WERI-Rb-1 (cell line): ENCODE results near the gene ATP11A.

Source experiments
- DNase-seq: peaks from one replicate; pipeline ENCODE4 v3.0.0-alpha.2; 2020
- H3K27ac ChIP-seq: fragments of 250-450 bp; sonication (Bioruptor Pico); 2 replicates; pipeline ENCODE4 v1.5.1; 2020; ENCODE audit warnings: mild to moderate bottlenecking, moderate library complexity
- H3K27me3 ChIP-seq: fragments of 250-450 bp; sonication (Bioruptor Pico); 2 replicates; pipeline ENCODE4 v1.5.1; 2021; ENCODE audit warnings: mild to moderate bottlenecking, low read depth, moderate library complexity; ENCODE audit not compliant: insufficient read depth, severe bottlenecking
- H3K36me3 ChIP-seq: fragments of 250-450 bp; sonication (Bioruptor Pico); 2 replicates; pipeline ENCODE4 v1.5.1; 2020; ENCODE audit warnings: mild to moderate bottlenecking, moderate library complexity
- H3K4me3 ChIP-seq: 2 replicates; pipeline ENCODE4 v1.5.1; 2011; ENCODE audit warnings: low read depth, mild to moderate bottlenecking, control low read depth, low read length
- H3K9me3 ChIP-seq: fragments of 250-450 bp; sonication (Bioruptor Pico); 2 replicates; pipeline ENCODE4 v1.5.1; 2021; ENCODE audit warnings: mild to moderate bottlenecking, moderate library complexity; ENCODE audit not compliant: severe bottlenecking
- TF ChIP-seq, protein P1 (sequence below): IDR thresholded peaks from 2 replicates; pipeline ENCODE4 v1.5.1; 2011; ENCODE audit warnings: low read depth, mild to moderate bottlenecking, control low read depth, inconsistent platforms, low read length

The ATP11A gene

DNA sequence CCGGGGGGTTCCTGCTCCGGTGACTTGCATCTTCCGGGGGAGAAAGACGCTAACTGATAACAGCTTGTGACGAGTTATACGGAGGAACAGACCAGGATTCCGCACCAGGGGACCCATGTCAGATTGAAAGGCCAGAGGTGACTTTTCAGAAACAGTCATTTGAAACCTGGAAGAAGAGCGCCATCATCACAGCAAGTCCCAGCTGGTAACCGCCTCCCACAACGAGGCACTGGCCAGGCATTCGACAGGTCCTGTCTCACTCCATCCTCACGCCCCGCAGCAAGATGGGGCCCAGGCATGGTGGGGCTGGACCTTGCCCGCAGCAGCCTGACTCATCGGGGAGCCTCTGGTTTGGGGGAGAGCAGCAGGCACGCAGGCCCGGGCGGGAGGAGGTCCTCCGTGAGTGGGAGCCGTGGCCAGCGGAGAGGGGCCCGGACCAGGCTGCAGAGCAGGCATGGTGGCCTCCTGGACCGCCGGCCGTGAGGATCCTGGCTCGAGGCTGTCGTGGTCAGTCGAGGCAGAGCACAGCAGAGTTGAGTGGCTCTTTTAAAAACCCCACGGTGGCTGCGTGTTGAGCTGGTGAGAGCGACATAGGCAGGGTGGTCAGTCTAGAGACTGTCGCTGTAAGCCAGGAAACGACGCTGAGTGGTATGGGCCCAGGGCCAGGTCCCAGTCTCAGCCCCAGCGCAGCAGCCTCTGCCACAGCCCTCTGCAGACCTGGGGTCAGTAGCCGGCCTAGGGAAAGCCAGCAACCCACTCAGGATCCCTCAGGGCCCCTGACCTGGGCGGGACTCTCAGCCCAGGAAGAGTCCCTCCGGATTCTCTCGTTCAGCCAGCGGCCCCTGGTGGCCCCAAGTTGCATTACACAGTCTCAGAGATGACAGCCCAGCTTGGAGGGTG, 184.3 kb downstream of the ATP11A start:
- peak; percentile 93 for DNase-seq

DNA sequence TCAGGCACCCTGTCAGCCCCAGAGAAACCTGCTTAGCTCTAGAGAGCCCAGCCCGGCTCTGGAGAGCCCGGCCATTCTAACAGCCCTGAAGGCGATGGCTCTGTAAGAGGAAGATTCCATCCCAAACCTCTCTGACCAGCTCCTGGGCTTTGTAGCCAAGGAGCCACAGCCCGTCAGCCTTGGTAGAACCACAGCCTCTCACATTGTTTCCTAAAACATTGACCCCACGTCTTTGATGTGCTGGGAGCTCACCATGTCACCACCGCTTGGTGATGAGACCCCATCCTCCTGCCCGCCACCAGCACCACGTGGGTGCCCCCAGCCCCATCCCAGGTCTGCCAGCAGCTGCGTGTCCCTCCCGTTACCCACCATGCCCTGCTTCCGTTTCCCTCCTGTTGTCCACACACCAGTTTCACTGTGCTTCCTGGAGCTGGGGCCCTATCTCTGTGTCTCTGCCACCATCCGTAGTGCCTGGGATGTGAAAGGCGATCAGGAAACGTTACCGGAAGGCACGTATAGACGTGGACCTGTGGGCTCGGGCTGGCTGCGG, 185.0 kb downstream of the ATP11A start:
- H3K36me3 ChIP-seq = peaks cover 26% of the 10 kb centered on the region
- no peaks in the 10 kb centered on the region for H3K9me3 ChIP-seq
- no peak overlapping the region for H3K4me3 ChIP-seq
- H3K27ac ChIP-seq = no peak overlapping the region
- H3K27me3 ChIP-seq = no peaks in the 10 kb centered on the region
- TF ChIP-seq, protein P1, sequence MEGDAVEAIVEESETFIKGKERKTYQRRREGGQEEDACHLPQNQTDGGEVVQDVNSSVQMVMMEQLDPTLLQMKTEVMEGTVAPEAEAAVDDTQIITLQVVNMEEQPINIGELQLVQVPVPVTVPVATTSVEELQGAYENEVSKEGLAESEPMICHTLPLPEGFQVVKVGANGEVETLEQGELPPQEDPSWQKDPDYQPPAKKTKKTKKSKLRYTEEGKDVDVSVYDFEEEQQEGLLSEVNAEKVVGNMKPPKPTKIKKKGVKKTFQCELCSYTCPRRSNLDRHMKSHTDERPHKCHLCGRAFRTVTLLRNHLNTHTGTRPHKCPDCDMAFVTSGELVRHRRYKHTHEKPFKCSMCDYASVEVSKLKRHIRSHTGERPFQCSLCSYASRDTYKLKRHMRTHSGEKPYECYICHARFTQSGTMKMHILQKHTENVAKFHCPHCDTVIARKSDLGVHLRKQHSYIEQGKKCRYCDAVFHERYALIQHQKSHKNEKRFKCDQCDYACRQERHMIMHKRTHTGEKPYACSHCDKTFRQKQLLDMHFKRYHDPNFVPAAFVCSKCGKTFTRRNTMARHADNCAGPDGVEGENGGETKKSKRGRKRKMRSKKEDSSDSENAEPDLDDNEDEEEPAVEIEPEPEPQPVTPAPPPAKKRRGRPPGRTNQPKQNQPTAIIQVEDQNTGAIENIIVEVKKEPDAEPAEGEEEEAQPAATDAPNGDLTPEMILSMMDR = no peak
- peak; percentile 14 for DNase-seq

More for the DNA sequence above, 184.3 kb downstream of the ATP11A start:
- no peaks in the 10 kb centered on the region for H3K27me3 ChIP-seq
- H3K4me3 ChIP-seq = no peak overlapping the region
- peaks cover 25% of the 10 kb centered on the region for H3K36me3 ChIP-seq
- TF ChIP-seq, protein P1 = peak; percentile 99
- H3K27ac ChIP-seq = peak overlapping the region; percentile 2; the same call in 1 of the 2 replicates
- no peaks in the 10 kb centered on the region for H3K9me3 ChIP-seq

DNA sequence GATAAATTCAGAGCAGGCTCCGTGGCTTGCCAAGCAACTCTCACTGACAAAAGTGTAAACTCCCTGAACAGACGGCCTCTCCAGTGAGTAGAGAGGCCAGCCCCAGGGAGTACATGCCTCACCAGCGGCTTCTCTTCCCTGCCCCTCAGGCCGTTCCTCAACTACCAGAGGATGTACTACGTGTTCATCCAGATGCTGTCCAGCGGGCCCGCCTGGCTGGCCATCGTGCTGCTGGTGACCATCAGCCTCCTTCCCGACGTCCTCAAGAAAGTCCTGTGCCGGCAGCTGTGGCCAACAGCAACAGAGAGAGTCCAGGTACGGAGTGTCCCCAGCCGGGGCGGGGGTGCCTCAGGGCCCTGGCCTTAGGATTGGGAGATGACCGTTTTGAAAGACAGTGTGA, 185.8 kb downstream of the ATP11A start:
- Histone ChIP-seq H3K36me3 (peaks cover 33% of the 10 kb centered on the region), H3K27ac (no peak overlapping the region), H3K9me3 (no peaks in the 10 kb centered on the region), H3K4me3 (no peak overlapping the region), H3K27me3 (no peaks in the 10 kb centered on the region)
- TF ChIP-seq, protein P1 = no peak
- DNase-seq = peak; percentile 15

DNA sequence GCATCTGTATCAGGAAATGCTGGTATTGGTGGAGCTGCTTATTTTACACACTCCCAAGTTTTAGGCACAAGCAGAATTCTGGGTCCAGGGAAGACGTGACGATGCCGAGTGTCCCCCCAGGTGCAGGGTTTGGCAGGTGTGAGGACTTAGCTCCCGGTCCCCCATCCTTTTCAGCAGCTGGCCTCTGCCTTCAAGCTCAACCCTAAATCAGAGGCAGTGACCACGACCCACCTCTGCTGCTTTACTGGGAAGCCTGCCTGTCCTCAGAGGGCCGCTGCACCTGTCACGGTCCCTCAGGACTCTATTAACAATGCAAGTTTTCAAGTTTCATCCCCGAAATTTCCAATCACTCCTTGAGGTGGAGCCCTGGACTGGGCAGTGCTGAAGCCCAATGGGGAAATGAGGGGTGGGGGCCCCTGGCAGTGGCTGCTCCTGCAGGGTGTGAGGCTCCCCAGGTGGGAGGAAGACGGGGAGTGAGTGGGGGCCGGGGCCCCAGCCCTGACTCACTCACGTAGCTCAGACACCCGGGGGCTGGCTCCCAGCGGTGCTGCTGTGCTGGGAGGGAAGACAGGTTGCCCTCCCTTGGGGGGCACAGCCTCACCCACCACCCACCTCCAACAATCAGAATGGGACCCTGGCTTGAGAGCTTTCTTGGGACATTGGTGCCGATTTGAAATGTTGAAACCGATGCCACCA, 186.6 kb downstream of the ATP11A start:
- H3K27me3 ChIP-seq = no peaks in the 10 kb centered on the region
- H3K27ac ChIP-seq = no peak overlapping the region
- peaks cover 39% of the 10 kb centered on the region for H3K36me3 ChIP-seq
- no peak overlapping the region for H3K4me3 ChIP-seq
- TF ChIP-seq, protein P1 = no peak
- H3K9me3 ChIP-seq = no peaks in the 10 kb centered on the region
- DNase-seq = no peak

DNA sequence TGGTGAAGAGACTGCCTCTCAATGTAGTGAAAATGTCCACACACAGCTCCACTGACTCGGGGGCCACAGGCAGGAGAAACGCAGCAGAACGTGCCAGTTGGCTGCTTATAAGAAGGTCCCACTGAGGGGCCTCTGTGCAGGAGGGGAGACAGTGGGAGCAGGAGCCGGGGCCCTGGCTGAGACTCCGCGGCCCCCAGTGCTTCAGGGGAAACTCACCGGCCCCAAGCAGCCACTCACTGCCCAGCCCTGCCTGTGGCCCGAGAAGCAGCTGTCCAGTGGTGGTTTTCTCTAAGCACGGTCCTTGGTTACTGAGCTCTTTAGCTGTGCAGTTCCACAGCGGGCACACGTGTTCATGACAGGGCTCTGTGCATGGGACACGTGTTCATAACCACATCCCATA, 187.2 kb downstream of the ATP11A start:
- TF ChIP-seq, protein P1 = no peak
- Histone ChIP-seq H3K9me3 (no peaks in the 10 kb centered on the region), H3K4me3 (no peak overlapping the region), H3K27me3 (no peaks in the 10 kb centered on the region), H3K36me3 (peaks cover 35% of the 10 kb centered on the region), H3K27ac (no peak overlapping the region)
- no peak for DNase-seq
